Measurements from ENCODE around the gene VEGFD. TPM values are rescaled to one million over a fixed set of nuclear protein-coding genes. Genes with fewer than 3 reads are reported as not detected.
A peak's percentile ranks its signal among the peaks of the same experiment; 100 is the strongest.

Gene VEGFD
- total and polyA plus RNA-seq, 9 of the 15 experiments (the other 6 are each of a cell fraction or from before 2014, with no cell fraction given): 0.03 TPM; not detected in 8

DNA sequence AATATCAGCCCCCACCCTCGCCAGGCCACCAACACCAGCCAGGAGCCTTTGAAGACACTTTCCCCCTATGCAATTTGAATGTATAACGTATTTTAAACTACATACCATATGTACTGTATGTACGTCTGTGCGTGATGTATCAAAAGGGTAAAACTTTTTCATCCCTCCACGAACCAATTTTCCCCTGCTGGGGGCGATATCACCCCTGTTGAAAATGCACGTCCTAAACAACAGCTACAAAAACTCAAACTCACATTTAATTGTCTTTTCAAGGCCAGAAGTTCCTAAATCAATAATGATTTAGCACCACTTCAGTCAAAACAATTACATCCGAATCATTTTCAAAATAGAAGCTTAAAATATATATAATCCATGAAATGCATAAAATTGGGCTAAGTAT lies 1.4 kb downstream of the VEGFD start:
- CTCF ChIA-PET (ENCODE audit: low intra/inter-chr PET ratio): interaction anchor here (0.6 to 3.6 kb wide), 3 partner anchors 85 to 89 kb away, joined by 3 to 33 read pairs (median 3); no protein-coding TSS in a partner anchor
- H3K36me3 ChIP-seq (ENCODE audit: control insufficient read depth, insufficient read depth, low read length): no peaks in the 10 kb centered on the region
- H2AFZ ChIP-seq (ENCODE audit: low read depth, low read length): no peak overlapping the region
- no peaks in the 10 kb centered on the region for H3K9me1 ChIP-seq (ENCODE audit: control insufficient read depth, insufficient read depth, low read length)
- H3K4me2 ChIP-seq (ENCODE audit: insufficient read depth, low read length): no peak overlapping the region
- in situ Hi-C loops (cut with MboI) (no loop called here), intact Hi-C loops (cut with micrococcal nuclease) (loop anchor here (2.0 kb wide), 1 partner anchor 86 kb away; no protein-coding TSS in a partner anchor)
- WGBS (ENCODE audit: insufficient coverage, low coverage, missing lambda C conversion rate): 12% methylated on average over 8 of the region's 8 CpGs
- H3K79me2 ChIP-seq (ENCODE audit: control insufficient read depth, insufficient read depth, low read length): no peaks in the 10 kb centered on the region
- no peak overlapping the region for H3K27ac ChIP-seq (ENCODE audit: extremely low read depth, low read depth, low read length)
- H3K27me3 ChIP-seq (ENCODE audit: control insufficient read depth in 2 of 2, insufficient read depth in 2 of 2, low read length in 2 of 2): no peaks in the 10 kb centered on the region
- no peaks in the 10 kb centered on the region for H3K9me3 ChIP-seq (replicated peaks; ENCODE audit: control insufficient read depth, insufficient read depth, low read depth, low read length)
- no peaks in the 10 kb centered on the region for H4K20me1 ChIP-seq (replicated peaks; ENCODE audit: control insufficient read depth, insufficient read depth, low read length)
- 0 out of 3 replicates have a peak, but pooled peaks have one; percentile 46 for ATAC-seq
- no peak overlapping the region for H3K4me3 ChIP-seq
- DNase-seq (ENCODE audit: extremely low read depth in 1 of 4, low spot score in 3 of 4): peak in 2 of 4 experiments; percentile 5 to 9
- no peaks in the 10 kb centered on the region for H3K4me1 ChIP-seq (replicated peaks in 1 of 2; ENCODE audit: control insufficient read depth in 2 of 2, insufficient read depth in 2 of 2, low read length in 2 of 2)
- TF ChIP-seq RAD21 (CRISPR knock-in tag; conservative IDR thresholded peaks at IDR 0.05 in 1 of 2, IDR thresholded peaks at IDR 0.05 in 1 of 2) (peak in 1 of 2 experiments; percentile 50; a peak in 2 of 4 replicates), RUNX1 (IDR thresholded peaks at IDR 0.05; ENCODE audit: low read depth) (no peak), SAFB2 (IDR thresholded peaks at IDR 0.05; ENCODE audit: borderline replicate concordance, low read depth, low read length, severe bottlenecking) (no peak)
- TF ChIP-seq, protein P1, sequence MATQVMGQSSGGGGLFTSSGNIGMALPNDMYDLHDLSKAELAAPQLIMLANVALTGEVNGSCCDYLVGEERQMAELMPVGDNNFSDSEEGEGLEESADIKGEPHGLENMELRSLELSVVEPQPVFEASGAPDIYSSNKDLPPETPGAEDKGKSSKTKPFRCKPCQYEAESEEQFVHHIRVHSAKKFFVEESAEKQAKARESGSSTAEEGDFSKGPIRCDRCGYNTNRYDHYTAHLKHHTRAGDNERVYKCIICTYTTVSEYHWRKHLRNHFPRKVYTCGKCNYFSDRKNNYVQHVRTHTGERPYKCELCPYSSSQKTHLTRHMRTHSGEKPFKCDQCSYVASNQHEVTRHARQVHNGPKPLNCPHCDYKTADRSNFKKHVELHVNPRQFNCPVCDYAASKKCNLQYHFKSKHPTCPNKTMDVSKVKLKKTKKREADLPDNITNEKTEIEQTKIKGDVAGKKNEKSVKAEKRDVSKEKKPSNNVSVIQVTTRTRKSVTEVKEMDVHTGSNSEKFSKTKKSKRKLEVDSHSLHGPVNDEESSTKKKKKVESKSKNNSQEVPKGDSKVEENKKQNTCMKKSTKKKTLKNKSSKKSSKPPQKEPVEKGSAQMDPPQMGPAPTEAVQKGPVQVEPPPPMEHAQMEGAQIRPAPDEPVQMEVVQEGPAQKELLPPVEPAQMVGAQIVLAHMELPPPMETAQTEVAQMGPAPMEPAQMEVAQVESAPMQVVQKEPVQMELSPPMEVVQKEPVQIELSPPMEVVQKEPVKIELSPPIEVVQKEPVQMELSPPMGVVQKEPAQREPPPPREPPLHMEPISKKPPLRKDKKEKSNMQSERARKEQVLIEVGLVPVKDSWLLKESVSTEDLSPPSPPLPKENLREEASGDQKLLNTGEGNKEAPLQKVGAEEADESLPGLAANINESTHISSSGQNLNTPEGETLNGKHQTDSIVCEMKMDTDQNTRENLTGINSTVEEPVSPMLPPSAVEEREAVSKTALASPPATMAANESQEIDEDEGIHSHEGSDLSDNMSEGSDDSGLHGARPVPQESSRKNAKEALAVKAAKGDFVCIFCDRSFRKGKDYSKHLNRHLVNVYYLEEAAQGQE (IDR thresholded peaks at IDR 0.05; ENCODE audit: borderline replicate concordance): peak; percentile 10; the same call in 1 of the 2 replicates
- TF ChIP-seq, protein P1 (CRISPR knock-in tag; IDR thresholded peaks at IDR 0.05; ENCODE audit: low read depth): no peak
- TF ChIP-seq, protein P2, sequence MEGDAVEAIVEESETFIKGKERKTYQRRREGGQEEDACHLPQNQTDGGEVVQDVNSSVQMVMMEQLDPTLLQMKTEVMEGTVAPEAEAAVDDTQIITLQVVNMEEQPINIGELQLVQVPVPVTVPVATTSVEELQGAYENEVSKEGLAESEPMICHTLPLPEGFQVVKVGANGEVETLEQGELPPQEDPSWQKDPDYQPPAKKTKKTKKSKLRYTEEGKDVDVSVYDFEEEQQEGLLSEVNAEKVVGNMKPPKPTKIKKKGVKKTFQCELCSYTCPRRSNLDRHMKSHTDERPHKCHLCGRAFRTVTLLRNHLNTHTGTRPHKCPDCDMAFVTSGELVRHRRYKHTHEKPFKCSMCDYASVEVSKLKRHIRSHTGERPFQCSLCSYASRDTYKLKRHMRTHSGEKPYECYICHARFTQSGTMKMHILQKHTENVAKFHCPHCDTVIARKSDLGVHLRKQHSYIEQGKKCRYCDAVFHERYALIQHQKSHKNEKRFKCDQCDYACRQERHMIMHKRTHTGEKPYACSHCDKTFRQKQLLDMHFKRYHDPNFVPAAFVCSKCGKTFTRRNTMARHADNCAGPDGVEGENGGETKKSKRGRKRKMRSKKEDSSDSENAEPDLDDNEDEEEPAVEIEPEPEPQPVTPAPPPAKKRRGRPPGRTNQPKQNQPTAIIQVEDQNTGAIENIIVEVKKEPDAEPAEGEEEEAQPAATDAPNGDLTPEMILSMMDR (IDR thresholded peaks at IDR 0.05 in 2 of 3, conservative IDR thresholded peaks at IDR 0.05 in 1 of 3; ENCODE audit: insufficient read depth in 2 of 3, low read depth in 1 of 3, low read length in 3 of 3): peak; percentile 20 to 50 (median 27); a peak in 3 of 6 replicates
- POLR2A ChIA-PET: interaction anchor here (0.6 to 1.2 kb wide), 3 partner anchors 31 to 1245 kb away, joined by 3 read pairs; no protein-coding TSS in a partner anchor
- no peak overlapping the region for H3K9ac ChIP-seq (ENCODE audit: insufficient read depth in 1 of 2, low read depth in 2 of 2, low read length in 2 of 2)
- FAIRE-seq: no peak
- no TSS peak for BruUV-seq (replicated peaks)
